ENCODE data around the gene SEC14L5.

DNA sequence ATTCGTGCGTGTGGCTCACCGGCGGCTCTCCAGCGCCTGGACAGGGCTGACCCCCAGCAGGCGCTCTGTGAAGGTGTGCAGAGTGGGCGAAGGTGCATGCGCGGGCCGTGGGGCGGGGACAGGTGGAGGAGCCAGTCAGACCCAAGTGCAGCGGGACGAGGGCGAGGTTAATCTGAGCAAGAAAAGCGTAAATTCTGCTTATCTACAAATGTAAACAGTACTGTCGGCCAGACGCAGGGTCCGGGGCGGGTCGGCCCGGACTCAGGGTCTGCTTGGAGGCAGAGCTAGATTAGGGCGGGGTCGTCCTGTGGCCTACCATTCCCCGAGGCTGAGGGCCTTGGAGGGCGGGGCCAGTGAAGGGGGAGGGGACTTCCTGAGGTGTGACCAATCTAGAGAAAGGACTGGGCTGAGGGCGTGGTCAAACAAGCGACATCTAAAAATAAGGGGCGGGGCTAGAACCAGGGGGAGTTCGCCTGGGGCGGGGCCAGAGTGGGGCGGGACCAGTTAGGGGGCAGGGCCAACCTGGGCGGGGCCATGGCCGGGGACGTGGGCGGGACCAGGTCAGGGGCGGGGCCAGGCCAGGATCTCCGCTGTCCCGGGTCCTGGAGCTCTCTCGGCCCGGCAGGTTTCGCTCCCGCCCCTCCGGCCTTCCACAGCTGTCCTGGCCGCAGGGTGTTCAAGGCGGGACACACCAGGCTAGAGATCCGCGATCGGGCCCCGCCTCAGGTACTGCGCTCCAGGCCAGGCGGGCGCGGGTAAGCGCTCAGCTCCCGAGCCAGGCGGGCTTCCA is at the start of gene SEC14L5:
- TF ChIP-seq, protein P1, sequence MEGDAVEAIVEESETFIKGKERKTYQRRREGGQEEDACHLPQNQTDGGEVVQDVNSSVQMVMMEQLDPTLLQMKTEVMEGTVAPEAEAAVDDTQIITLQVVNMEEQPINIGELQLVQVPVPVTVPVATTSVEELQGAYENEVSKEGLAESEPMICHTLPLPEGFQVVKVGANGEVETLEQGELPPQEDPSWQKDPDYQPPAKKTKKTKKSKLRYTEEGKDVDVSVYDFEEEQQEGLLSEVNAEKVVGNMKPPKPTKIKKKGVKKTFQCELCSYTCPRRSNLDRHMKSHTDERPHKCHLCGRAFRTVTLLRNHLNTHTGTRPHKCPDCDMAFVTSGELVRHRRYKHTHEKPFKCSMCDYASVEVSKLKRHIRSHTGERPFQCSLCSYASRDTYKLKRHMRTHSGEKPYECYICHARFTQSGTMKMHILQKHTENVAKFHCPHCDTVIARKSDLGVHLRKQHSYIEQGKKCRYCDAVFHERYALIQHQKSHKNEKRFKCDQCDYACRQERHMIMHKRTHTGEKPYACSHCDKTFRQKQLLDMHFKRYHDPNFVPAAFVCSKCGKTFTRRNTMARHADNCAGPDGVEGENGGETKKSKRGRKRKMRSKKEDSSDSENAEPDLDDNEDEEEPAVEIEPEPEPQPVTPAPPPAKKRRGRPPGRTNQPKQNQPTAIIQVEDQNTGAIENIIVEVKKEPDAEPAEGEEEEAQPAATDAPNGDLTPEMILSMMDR (IDR thresholded peaks at IDR 0.05): no peak
- TF ChIP-seq EZH2 (IDR thresholded peaks at IDR 0.05): peak; percentile 42

Data from neural progenitor cell (in vitro differentiated cells).